CD4-positive, alpha-beta T cell treated with Interleukin-4 for 1 hour (primary cell): ENCODE results near the gene EPM2AIP1.
A peak's percentile ranks its signal among the peaks of the same experiment; 100 is the strongest.
"Not testable (repeated sequence)": the region's sequence is repeated elsewhere in the genome, so short reads cannot be mapped to it uniquely, and the experiment has no call there.

Experiments used
- DNase-seq, 2 donors: peaks; one replicate each; pipeline ENCODE4 v3.0.0-alpha.2; 2020 to 2022

The EPM2AIP1 gene

GRCh38 chr3:36992806-36993325, at the start of gene EPM2AIP1:
EPM2AIP1 (minus strand) TSS chr3:36993131; CDS start chr3:36993077, 54 bp downstream.
- DNase-seq, result no peak

DNA sequence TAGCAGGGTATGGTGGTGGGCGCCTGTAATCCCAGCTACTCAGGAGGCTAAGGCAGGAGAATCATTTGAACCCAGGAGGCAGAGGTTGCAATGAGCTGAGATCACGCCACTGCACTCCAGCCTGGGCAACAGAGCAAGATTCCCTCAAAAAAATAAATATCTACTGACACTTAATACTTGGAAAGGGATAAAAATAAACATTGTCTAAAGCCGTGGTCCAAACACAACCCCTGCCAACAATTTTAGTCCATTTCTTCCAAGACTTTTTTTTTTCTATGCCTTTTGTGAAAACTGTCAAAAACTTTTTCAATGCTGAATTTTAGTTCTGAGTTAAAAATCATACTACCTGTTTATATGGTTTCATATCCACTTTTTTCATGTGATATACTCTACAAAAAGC, 49.8 kb upstream of the EPM2AIP1 start:
- DNase-seq, result not testable (repeated sequence)

DNA sequence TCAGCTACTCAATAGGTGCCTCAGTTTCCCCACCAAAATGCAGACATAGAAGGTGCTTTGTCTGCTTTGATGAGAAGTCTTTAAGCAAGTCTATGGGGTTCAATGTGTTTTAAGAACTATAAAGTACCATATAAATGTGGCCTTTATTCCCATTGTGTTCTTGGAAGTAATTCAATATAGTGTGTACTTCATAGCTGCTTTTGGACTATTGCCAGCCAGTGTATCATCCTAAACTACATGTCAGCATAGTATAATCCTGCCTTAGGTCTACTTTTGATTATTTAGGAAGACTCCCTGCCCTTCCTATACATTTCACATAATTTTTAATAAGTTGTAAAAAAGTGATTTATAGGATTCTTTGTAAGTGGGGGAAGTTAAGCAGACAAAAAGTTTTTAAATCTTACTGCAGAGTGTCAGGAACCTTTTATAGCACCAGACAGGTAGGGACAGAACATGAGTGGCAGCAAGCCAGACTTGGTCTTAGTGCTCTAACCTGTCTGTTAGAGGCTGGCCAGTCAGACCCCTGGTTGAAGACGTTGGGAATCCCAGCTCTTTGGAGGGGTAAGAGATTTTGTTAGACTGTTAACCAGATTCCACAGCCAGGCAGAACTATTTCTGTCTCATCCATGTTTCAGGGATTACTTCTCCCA, 48.7 kb upstream of the EPM2AIP1 start:
- DNase-seq, result no peak

DNA sequence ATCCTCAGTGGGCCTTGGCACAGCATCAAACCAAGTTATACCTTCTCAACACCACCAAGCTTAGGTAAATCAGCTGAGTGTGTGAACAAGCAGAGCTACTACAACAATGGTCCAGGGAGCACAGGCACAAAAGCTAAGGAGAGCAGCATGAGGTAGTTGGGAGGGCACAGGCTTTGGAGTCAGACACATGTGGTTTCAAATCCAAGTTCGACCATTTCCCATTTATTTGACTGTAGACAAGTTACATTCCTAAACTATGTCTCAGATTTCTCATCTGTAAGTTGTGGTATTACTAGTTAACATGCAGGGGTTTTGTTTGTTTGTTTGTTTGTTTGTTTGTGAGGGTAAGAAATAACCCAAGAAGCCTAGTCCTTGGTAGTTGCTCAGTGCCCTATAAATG, 47.3 kb upstream of the EPM2AIP1 start:
- DNase-seq, result no peak

- no peak for DNase-seq
Observed at GRCh38 chr3:37039161-37039846, 46.4 kb upstream of the EPM2AIP1 start.

- no peak for DNase-seq
Observed at GRCh38 chr3:37037352-37037751, 44.4 kb upstream of the EPM2AIP1 start.

DNA sequence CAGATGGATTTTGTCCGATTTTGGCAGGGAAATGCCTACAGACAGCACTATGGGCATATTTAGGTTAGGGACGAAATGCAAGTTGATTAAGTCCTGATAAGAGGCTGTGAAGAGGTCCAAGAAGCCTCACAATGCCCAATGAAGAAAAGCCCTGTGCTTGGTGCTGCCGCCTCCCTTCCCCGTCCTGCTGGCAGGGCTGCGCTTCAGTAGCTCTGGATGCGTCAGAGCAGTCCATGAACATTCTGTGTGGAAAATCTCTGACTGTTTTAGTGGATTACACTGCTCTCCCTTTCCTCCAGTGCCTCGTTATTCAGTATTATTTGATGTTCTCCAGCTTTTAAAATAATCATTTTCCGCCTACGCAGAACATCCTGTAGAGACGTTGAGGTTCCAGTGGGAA, 40.0 kb upstream of the EPM2AIP1 start:
- DNase-seq, result no peak

GRCh38 chr3:37031096-37031682, 38.3 kb upstream of the EPM2AIP1 start:
- no peak for DNase-seq

- DNase-seq, result no peak
Observed at GRCh38 chr3:37030588-37030987, 37.7 kb upstream of the EPM2AIP1 start.

DNA sequence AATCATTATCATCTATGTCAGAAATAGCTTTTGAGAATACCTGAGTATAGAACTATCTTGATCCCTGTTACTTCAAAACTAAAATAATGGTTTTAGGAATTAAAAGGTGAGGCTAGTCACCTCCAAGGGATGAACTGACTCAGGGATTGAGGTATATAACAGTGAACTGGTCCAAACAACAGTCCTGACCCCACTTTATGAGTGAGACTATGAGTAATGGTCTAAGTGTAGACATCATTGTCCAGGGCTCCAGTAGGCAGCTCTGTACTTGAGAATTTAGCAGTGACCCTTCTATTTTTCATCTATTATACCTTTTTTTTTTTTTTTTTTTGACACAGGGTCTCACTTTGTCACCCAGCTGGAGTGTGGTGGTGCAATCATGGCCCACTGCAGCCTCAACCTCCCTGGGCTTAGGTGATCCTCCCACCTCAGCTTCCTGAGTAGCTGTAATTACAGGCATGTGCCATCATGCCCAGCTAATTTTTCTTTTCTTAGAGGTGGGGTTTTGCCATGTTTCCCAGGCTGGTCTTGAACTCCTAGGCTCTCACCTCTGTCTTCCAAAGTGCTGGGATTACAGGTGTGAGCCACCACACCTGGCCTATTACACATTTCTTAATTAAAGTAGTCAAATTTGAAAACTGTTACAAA, 36.7 kb upstream of the EPM2AIP1 start:
- no peak for DNase-seq

- DNase-seq, result no peak
Observed at GRCh38 chr3:37029111-37029510, 36.2 kb upstream of the EPM2AIP1 start.

DNA sequence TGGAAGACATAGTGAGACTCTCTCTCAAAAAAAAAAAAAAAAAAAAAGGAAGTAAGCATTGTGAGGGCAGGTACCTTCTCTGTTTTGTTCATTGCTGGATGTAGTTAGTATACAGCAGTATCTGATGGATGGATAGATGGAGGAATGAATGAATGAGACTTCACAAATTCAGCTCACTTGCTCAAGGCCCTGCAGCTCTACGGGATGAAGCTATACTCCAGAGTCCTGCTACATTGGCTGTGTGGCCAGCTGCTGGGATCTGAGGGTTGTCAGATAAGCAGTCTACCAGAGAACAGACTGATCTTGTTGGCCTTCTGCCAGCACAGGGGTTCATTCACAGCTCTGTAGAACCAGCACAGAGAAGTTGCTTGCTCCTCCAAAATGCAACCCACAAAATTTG, 35.4 kb upstream of the EPM2AIP1 start:
- no peak for DNase-seq

GRCh38 chr3:37026851-37027250, 33.9 kb upstream of the EPM2AIP1 start:
- no peak for DNase-seq

DNA sequence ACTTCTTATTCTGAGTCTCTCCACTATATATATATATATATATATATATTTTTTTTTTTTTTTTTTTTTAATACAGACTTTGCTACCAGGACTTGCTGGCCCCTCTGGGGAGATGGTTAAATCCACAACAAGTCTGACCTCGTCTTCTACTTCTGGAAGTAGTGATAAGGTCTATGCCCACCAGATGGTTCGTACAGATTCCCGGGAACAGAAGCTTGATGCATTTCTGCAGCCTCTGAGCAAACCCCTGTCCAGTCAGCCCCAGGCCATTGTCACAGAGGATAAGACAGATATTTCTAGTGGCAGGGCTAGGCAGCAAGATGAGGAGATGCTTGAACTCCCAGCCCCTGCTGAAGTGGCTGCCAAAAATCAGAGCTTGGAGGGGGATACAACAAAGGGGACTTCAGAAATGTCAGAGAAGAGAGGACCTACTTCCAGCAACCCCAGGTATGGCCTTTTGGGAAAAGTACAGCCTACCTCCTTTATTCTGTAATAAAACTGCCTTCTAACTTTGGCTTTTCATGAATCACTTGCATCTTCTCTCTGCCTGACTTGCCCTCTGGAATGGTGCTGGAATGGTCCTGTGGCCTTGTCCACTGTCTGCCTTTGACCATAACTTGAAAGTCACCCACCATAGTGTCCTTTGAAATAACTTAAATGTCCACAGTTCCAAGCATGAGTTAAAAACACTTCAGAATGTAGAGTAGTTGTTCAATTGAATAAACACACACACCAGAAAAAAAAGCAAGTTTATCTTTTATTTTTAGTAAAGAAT, 32.8 kb upstream of the EPM2AIP1 start:
- DNase-seq, result no peak

GRCh38 chr3:37024820-37025405, 32.0 kb upstream of the EPM2AIP1 start:
- peak in 1 of 2 donors; percentile 8 for DNase-seq

- peak in 1 of 2 donors; percentile 31 for DNase-seq
Observed at GRCh38 chr3:37024092-37024491, 31.2 kb upstream of the EPM2AIP1 start.

DNA sequence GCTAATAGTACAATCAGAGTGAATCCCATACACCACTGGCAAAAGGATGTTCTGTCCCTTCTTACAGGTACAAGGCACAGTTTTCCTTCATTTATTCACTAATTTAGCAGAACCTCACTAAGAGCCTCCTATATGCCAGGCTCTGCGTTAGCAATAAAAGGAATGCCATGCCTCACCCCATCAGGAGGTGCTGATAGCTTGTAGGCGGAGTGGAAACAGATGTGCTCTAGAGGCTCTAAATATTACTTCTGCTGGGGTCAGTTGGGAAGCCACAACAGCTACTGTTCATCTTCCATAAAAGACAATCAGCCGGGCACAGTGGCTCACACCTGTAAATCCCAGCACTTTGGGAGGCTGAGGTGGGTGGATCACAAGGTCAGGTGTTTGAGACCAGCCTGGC, 24.8 kb upstream of the EPM2AIP1 start:
- no peak for DNase-seq

GRCh38 chr3:37016903-37017302, 24.0 kb upstream of the EPM2AIP1 start:
- no peak for DNase-seq

DNA sequence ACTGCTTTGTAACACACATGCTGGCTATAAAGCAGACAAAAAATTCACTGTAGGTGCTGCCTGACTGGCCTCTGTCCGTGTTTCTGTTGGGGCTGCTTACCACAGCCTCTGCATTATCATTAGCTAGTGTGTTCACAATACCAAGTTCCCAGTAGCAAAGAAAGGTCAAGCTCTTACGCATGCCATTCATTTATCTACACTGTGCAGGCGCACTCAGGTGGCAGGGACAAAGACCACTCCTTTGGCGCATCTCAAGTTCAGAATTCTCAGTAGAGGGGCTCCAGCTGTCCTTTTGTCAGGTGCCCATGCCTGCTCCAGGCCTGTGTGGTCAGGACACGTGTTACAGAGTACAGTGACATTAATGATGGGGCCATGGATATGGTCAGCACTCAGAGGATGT, 22.7 kb upstream of the EPM2AIP1 start:
- DNase-seq, result no peak

GRCh38 chr3:37014620-37015019, 21.7 kb upstream of the EPM2AIP1 start:
- no peak for DNase-seq

GRCh38 chr3:36993326-36994283, 674 bp upstream of the EPM2AIP1 start, which contains the start of gene MLH1:
MLH1 (plus strand) TSS chr3:36993518; CDS start chr3:36993548, 30 bp downstream.
- peak; percentile 100 for DNase-seq
